GM23338 (cell line): ENCODE data around the gene ANGPT4.

Experiments
- CREB1 ChIP-seq: fragments of 250-450 bp; sonication (Bioruptor Pico); IDR thresholded peaks from 2 replicates; pipeline ENCODE4 v1.5.0; 2020; ENCODE audit warnings: low read depth, mild to moderate bottlenecking, moderate library complexity
- CTCF ChIP-seq, 2 experiments: fragments of 200-600 bp in 1 of 2; sonication (generic) in 1 of 2; conservative IDR thresholded peaks; 2 replicates each; pipeline versions ENCODE4 v1.5.1 to v1.6.1; 2016 to 2017; ENCODE audit warnings: antibody characterized with exemption in 2 of 2, low read depth in 2 of 2, mild to moderate bottlenecking in 2 of 2, moderate library complexity in 1 of 2
- EZH2 ChIP-seq: fragments of 200-600 bp; sonication (generic); IDR thresholded peaks from one replicate; pipeline ENCODE4 v1.8.0; 2017; ENCODE audit warnings: antibody characterized with exemption, mild to moderate bottlenecking, low read depth; ENCODE audit not compliant: unreplicated experiment
- EZH2phosphoT487 ChIP-seq: fragments of 200-600 bp; sonication (generic); IDR thresholded peaks from one replicate; pipeline ENCODE4 v1.8.1; 2018; ENCODE audit warnings: antibody characterized with exemption; ENCODE audit not compliant: unreplicated experiment
- NANOG ChIP-seq: IDR thresholded peaks from 2 replicates; pipeline ENCODE4 v1.6.1; 2016; ENCODE audit warnings: antibody characterized with exemption, borderline replicate concordance
- POLR2AphosphoS5 ChIP-seq: IDR thresholded peaks from 2 replicates; pipeline ENCODE4 v1.6.1; 2016; ENCODE audit warnings: antibody characterized with exemption, low read depth
- REST ChIP-seq: IDR thresholded peaks from one replicate; pipeline ENCODE4 v1.6.1; 2018; ENCODE audit warnings: antibody characterized with exemption; ENCODE audit not compliant: unreplicated experiment
- ZNF114 ChIP-seq: fragments of 250-450 bp; sonication (Bioruptor Pico); IDR thresholded peaks from 2 replicates; pipeline ENCODE4 v1.5.0; 2020; ENCODE audit warnings: mild to moderate bottlenecking, moderate library complexity
- ZNF462 ChIP-seq: fragments of 250-450 bp; sonication (Bioruptor Pico); IDR thresholded peaks from 2 replicates; pipeline ENCODE4 v1.5.0; 2020; ENCODE audit warnings: mild to moderate bottlenecking, moderate library complexity

DNA sequence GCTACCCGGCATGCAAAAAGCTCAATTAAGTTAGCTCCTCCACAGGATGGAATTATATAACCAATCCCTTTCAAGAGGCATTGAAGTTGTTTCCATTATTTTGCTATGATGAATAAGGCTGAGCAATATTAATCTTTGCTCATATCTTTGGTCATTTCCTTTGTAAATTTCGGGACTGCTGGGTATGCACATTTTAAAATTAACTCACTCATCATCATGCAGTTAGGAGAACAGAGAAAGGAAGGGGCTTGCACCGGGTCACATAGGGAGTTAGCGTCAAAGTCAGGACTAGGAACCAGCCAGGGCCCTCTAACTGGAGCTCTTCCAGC lies 83.0 kb downstream of the ANGPT4 start:
- no peak for TF ChIP-seq CTCF (conservative IDR thresholded peaks at IDR 0.05; ENCODE audit: low read depth in 2 of 2)
- TF ChIP-seq CREB1 (CRISPR knock-in tag) = no peak
- TF ChIP-seq REST = no peak
- TF ChIP-seq EZH2phosphoT487 = no peak
- no peak for TF ChIP-seq EZH2
- no peak for TF ChIP-seq NANOG
- TF ChIP-seq ZNF462 (CRISPR knock-in tag) = no peak
- TF ChIP-seq POLR2AphosphoS5 = no peak
- no peak for TF ChIP-seq ZNF114
